ENCODE measurements around the gene MTHFD2L. TPM values are rescaled to one million over a fixed set of nuclear protein-coding genes. Genes with fewer than 3 reads are reported as not detected.
A peak's percentile ranks its signal among the peaks of the same experiment; 100 is the strongest.

MTHFD2L gene
- total RNA-seq = 11.0 TPM
- long read RNA-seq, transcript MTHFD2L-208 (2 exons, 2,363 nt) = major isoform, 12 of 20 reads
- long read RNA-seq, partial matches to known transcripts = 0 of 20 reads
- long read RNA-seq, other reads (novel, unspliced or antisense) = 5 of 20 reads

- Histone ChIP-seq H3K4me3 (peak within 1 kb of the TSS; percentile 64), H3K4me1 (peaks cover 20% of the 10 kb centered on the region), H3K27me3 (ENCODE audit: low read depth) (no peaks in the 10 kb centered on the region), H3K36me3 (peaks cover 9% of the 10 kb centered on the region), H3K27ac (peak within 1 kb of the TSS; percentile 92), H3K9me3 (no peaks in the 10 kb centered on the region)
- DNase-seq = peak; percentile 98
- TF ChIP-seq CTCF (IDR thresholded peaks at IDR 0.05) = no peak
- peak; percentile 99 to 100 for ATAC-seq
- intact Hi-C loops (cut with DNase I) = no loop called here
Measured at GRCh38 chr4:74157561-74158465, at the start of gene MTHFD2L. Gene MTHFD2L (plus strand): TSS chr4:74158118. CDS start chr4:74158139, 21 bp downstream.

GRCh38 chr4:74108457-74109115 is 49.3 kb upstream of the MTHFD2L start:
- no peak for DNase-seq
- no peaks in the 10 kb centered on the region for H3K36me3 ChIP-seq
- H3K27me3 ChIP-seq (ENCODE audit: low read depth) = no peaks in the 10 kb centered on the region
- intact Hi-C loops (cut with DNase I) = no loop called here
- H3K27ac ChIP-seq = peak overlapping the region; percentile 76
- H3K4me1 ChIP-seq = peaks cover 42% of the 10 kb centered on the region
- ATAC-seq = no peak
- TF ChIP-seq CTCF (IDR thresholded peaks at IDR 0.05) = no peak
- no peak overlapping the region for H3K4me3 ChIP-seq
- H3K9me3 ChIP-seq = no peaks in the 10 kb centered on the region

- Histone ChIP-seq H3K9me3 (no peaks in the 10 kb centered on the region), H3K27ac (peak overlapping the region; percentile 76), H3K27me3 (ENCODE audit: low read depth) (no peaks in the 10 kb centered on the region), H3K36me3 (no peaks in the 10 kb centered on the region), H3K4me3 (no peak overlapping the region), H3K4me1 (peaks cover 42% of the 10 kb centered on the region)
- ATAC-seq (peak; percentile 78 to 86), DNase-seq (peak; percentile 62)
- intact Hi-C loops (cut with DNase I) = no loop called here
- TF ChIP-seq CTCF (IDR thresholded peaks at IDR 0.05) = no peak
Measured at GRCh38 chr4:74109116-74109869, 48.6 kb upstream of the MTHFD2L start.

- Histone ChIP-seq H3K4me3 (no peak overlapping the region), H3K27ac (peak overlapping the region; percentile 76), H3K27me3 (ENCODE audit: low read depth) (no peaks in the 10 kb centered on the region), H3K9me3 (no peaks in the 10 kb centered on the region), H3K36me3 (no peaks in the 10 kb centered on the region), H3K4me1 (peaks cover 42% of the 10 kb centered on the region)
- intact Hi-C loops (cut with DNase I) = no loop called here
- DNase-seq = no peak
- no peak for TF ChIP-seq CTCF (IDR thresholded peaks at IDR 0.05)
- ATAC-seq = peak; percentile 38 to 63
Measured at GRCh38 chr4:74109870-74110605, 47.9 kb upstream of the MTHFD2L start.

Measured in lower lobe of right lung (tissue), 2 donors.